GM12864 (cell line): ENCODE measurements around the gene DAB1.

Source experiments
- DNase-seq: peaks from one replicate; pipeline ENCODE4 v3.0.0-alpha.2; 2011; ENCODE audit warnings: low read depth
- H3K4me3 ChIP-seq: 2 replicates; pipeline ENCODE4 v1.5.1; 2011; ENCODE audit warnings: mild to moderate bottlenecking, low read depth, low read length, control low read depth
- TF ChIP-seq, protein P1 (sequence below): IDR thresholded peaks from 2 replicates; pipeline ENCODE4 v1.5.1; 2011; ENCODE audit warnings: low read depth, mild to moderate bottlenecking, moderate library complexity, low read length, control low read depth, inconsistent platforms; ENCODE audit errors: missing control alignments

The DAB1 gene

DNA sequence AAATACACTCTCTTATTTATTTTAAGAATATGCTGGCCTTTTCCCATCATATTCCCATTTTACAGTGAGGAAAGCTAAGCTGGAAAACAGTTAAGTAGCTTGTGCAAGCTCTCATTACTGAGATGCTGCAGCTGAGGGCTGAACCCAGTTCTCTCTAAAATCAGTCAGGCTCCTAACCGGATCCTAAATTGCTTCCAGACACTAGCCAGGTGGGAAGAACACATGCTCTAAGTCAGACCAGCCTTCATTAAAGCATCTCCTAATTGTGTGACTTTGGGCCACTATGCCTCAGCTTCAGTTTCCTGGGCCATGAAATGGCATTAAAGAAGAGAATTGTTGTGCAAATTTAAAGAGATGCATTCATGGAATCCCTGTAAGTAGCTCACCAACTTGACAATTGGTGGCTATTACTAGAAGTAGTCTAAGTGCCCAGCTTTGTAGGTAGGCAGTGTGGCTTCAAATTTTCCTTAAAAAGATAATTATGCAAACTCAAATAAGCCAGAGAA, 228.4 kb downstream of the DAB1 start:
- TF ChIP-seq, protein P1, sequence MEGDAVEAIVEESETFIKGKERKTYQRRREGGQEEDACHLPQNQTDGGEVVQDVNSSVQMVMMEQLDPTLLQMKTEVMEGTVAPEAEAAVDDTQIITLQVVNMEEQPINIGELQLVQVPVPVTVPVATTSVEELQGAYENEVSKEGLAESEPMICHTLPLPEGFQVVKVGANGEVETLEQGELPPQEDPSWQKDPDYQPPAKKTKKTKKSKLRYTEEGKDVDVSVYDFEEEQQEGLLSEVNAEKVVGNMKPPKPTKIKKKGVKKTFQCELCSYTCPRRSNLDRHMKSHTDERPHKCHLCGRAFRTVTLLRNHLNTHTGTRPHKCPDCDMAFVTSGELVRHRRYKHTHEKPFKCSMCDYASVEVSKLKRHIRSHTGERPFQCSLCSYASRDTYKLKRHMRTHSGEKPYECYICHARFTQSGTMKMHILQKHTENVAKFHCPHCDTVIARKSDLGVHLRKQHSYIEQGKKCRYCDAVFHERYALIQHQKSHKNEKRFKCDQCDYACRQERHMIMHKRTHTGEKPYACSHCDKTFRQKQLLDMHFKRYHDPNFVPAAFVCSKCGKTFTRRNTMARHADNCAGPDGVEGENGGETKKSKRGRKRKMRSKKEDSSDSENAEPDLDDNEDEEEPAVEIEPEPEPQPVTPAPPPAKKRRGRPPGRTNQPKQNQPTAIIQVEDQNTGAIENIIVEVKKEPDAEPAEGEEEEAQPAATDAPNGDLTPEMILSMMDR, result no peak
- no peak for DNase-seq
- no peak overlapping the region for H3K4me3 ChIP-seq

DNA sequence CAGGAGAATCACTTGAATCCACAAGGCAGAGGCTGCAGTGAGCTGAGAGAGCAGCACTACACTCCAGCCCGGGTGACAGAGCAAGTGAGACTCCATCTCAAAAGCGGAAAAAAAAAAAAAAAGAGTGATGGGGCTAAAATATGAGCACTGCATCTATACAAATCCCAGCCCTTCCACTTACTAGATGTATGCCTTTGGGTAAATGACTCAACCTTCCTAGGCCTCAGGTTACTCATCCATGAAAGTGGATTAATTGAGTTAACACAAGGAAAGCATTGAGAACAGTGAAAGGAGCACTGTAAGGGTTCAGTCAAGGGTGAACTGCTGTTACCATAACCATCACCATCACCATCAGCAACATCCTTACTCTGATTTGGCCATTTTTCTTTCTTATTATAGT, 231.6 kb downstream of the DAB1 start:
- H3K4me3 ChIP-seq, result no peak overlapping the region
- DNase-seq, result no peak
- TF ChIP-seq, protein P1, result no peak

DNA sequence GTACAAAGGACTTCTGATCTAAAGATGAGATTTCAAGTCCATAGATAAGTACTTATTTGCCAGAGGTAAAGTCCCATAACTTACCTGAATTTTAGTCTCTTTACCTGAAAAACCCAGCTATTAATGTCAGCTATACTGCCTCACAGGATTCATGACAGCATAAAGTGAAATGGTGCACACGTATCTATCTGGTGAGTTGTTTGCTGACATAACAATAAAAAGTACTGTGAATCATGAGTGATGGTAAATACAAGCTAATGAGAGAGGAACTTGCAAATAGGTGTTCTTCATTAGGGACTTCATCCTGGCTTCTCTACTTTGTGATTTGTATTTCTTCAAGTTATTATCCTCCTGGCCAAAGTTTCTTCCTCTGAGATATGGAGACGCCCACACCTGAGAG, 233.0 kb downstream of the DAB1 start:
- no peak overlapping the region for H3K4me3 ChIP-seq
- TF ChIP-seq, protein P1, result no peak
- DNase-seq, result no peak

DNA sequence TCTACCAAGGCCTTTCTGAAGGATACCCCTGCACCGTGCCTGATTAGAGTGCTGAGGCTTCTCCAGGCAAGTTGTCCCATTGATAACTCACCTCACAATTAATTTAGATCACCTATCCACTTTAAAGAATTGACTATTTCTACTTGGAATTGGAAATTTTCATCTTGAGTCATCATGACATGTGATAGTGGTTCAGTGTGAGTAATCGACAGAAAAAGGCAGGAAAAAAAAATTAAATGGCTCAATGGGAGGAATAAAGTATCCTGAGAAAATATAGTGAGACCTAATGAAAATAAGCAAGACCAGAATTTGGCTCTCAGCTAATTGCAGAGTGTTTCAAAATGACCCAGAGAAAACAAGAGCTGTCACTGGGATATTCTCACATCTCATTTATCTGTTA, 235.7 kb downstream of the DAB1 start:
- H3K4me3 ChIP-seq, result no peak overlapping the region
- TF ChIP-seq, protein P1, result no peak
- no peak for DNase-seq

DNA sequence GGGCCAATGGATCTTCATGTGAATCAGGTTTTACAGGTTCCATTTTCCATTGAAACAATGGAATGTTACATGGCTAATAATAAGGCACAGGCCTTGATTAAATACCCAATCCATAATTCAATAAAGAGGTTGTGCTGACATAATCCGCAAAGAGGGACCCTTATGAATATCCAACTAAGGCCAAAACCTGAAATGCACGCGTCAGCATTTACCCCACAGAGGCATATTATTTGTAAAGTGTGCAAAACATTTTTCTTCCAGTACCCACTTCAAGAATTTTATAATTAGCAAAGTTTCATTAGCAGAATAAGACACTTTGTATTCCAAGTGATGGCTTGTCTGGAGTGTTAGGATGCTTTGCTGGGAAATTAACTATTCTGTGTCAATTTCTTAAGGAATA, 237.4 kb downstream of the DAB1 start:
- no peak overlapping the region for H3K4me3 ChIP-seq
- DNase-seq, result no peak
- TF ChIP-seq, protein P1, result no peak

DNA sequence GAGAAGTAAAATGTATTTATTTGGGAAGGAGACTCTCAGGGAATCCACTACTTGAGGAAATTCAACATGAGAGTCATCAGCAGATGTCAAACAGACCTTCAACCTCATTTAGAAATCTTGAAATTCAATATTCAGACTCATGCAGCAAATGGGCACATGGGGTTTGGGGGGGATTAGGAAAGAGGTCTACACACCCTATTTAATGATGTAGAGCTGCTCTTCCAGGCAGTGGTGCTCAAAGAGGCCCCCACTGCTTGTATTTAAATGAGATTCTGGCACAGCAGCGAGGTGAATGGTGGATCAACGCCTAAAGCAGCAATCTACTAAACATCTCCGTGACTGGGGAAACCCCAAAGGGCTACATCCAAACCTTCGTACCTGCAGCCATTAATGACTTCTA, 244.9 kb downstream of the DAB1 start:
- no peak overlapping the region for H3K4me3 ChIP-seq
- TF ChIP-seq, protein P1, result no peak
- DNase-seq, result no peak

DNA sequence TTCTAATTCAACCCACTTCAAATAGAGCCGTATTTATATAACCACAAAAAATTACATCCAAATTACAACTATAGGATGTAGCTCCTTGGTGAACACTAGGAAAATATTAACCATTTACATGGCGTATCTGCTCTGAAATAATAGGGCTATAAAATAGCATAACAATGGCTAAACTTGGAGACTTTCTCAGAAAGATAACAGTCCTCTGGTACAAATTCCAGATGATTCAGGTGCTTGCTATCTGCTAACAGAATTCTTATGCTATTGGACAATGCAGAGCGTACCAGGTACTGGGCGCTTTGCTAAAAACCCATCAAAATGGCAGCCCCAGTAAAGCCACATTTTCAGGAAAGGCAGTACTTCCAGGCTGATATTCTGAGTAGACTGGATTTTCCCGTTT, 248.4 kb downstream of the DAB1 start:
- DNase-seq, result no peak
- TF ChIP-seq, protein P1, result no peak
- H3K4me3 ChIP-seq, result no peak overlapping the region
